Immature natural killer cell (primary cell): ENCODE measurements around the gene SEC31A. TPM values are rescaled to one million over a fixed set of nuclear protein-coding genes. Genes with fewer than 3 reads are reported as not detected.

ENCODE experiments used
- DNase-seq, 3 donors: peaks; one replicate each; pipeline ENCODE4 v3.0.0; 2022; ENCODE audit warnings: mixed read lengths in 1 of 3
- H3K27ac Mint-ChIP-seq, 6 donors: one replicate each; pipeline ENCODE4 v1.8.0; 2020; ENCODE audit warnings: mixed read lengths in 6 of 6, mild to moderate bottlenecking in 5 of 6, inconsistent platforms in 4 of 6, moderate library complexity in 3 of 6
- H3K27me3 Mint-ChIP-seq, 3 donors: one replicate each; pipeline ENCODE4 v1.8.0; 2020 to 2021; ENCODE audit warnings: low read depth in 3 of 3, mild to moderate bottlenecking in 3 of 3, mixed read lengths in 3 of 3, moderate library complexity in 3 of 3, inconsistent platforms in 1 of 3
- H3K36me3 Mint-ChIP-seq, 3 donors: one replicate each; pipeline ENCODE4 v1.8.0; 2020; ENCODE audit warnings: mixed read lengths in 3 of 3, inconsistent platforms in 2 of 3, mild to moderate bottlenecking in 2 of 3
- H3K4me1 Mint-ChIP-seq, 2 donors: one replicate each; pipeline ENCODE4 v1.8.0; 2020; ENCODE audit warnings: inconsistent platforms in 2 of 2, mild to moderate bottlenecking in 2 of 2, mixed read lengths in 2 of 2, moderate library complexity in 1 of 2
- H3K4me3 Mint-ChIP-seq, 5 donors: one replicate each; pipeline ENCODE4 v1.8.0; 2020; ENCODE audit warnings: mild to moderate bottlenecking in 5 of 5, mixed read lengths in 5 of 5, inconsistent platforms in 3 of 5, moderate library complexity in 3 of 5
- H3K9me3 Mint-ChIP-seq, 6 donors: one replicate each; pipeline ENCODE4 v1.8.0; 2020; ENCODE audit warnings: mild to moderate bottlenecking in 6 of 6, mixed read lengths in 6 of 6, inconsistent platforms in 4 of 6, moderate library complexity in 3 of 6
- polyA plus RNA-seq, 3 donors: library from polyadenylated mRNA; unstranded; fragments of 300-500 nt; fragmentation: Illumina TruSeq; gene quantifications; one replicate each; pipeline ENCODE4 v1.2.3, GENCODE V29; 2021

Gene SEC31A
- polyA plus RNA-seq, 3 donors from 2014 or later: 109 to 150 (median 147) TPM

GRCh38 chr4:82789025-82789776, 101.8 kb downstream of the SEC31A start:
- Mint-ChIP-seq H3K9me3 (no peaks in the 10 kb centered on the region), H3K27me3 (peaks cover 0 to 2% (median 0%) of the 10 kb centered on the region in 3 donors), H3K27ac (no peak overlapping the region), H3K4me3 (no peak overlapping the region), H3K36me3 (no peaks in the 10 kb centered on the region), H3K4me1 (peaks cover 0 to 2% of the 10 kb centered on the region in 2 donors)
- DNase-seq: no peak

- no peak overlapping the region for H3K4me3 Mint-ChIP-seq
- H3K27ac Mint-ChIP-seq: no peak overlapping the region
- H3K9me3 Mint-ChIP-seq: no peaks in the 10 kb centered on the region
- no peaks in the 10 kb centered on the region for H3K36me3 Mint-ChIP-seq
- peaks cover 0 to 2% of the 10 kb centered on the region in 2 donors for H3K4me1 Mint-ChIP-seq
- no peak for DNase-seq
- peaks cover 0 to 2% (median 0%) of the 10 kb centered on the region in 3 donors for H3K27me3 Mint-ChIP-seq
These were observed 103.6 kb downstream of the SEC31A start for GRCh38 chr4:82787342-82787741.

- no peaks in the 10 kb centered on the region for H3K9me3 Mint-ChIP-seq
- DNase-seq: no peak
- H3K27me3 Mint-ChIP-seq: peaks cover 0 to 2% (median 0%) of the 10 kb centered on the region in 3 donors
- no peak overlapping the region for H3K4me3 Mint-ChIP-seq
- H3K4me1 Mint-ChIP-seq: peaks cover 0 to 2% of the 10 kb centered on the region in 2 donors
- H3K36me3 Mint-ChIP-seq: no peaks in the 10 kb centered on the region
- no peak overlapping the region for H3K27ac Mint-ChIP-seq
These were observed 104.1 kb downstream of the SEC31A start for GRCh38 chr4:82786828-82787227.

GRCh38 chr4:82785611-82786400, 105.1 kb downstream of the SEC31A start:
- DNase-seq: no peak
- H3K27ac Mint-ChIP-seq: no peak overlapping the region
- H3K4me3 Mint-ChIP-seq: no peak overlapping the region
- peaks cover 0 to under 1% of the 10 kb centered on the region in 2 donors for H3K4me1 Mint-ChIP-seq
- H3K36me3 Mint-ChIP-seq: no peaks in the 10 kb centered on the region
- peaks cover 0 to 2% (median 0%) of the 10 kb centered on the region in 3 donors for H3K27me3 Mint-ChIP-seq
- H3K9me3 Mint-ChIP-seq: no peaks in the 10 kb centered on the region

GRCh38 chr4:82784681-82785610, 106.0 kb downstream of the SEC31A start:
- Mint-ChIP-seq H3K36me3 (no peaks in the 10 kb centered on the region), H3K4me3 (no peak overlapping the region), H3K27ac (no peak overlapping the region), H3K9me3 (no peaks in the 10 kb centered on the region), H3K4me1 (peaks cover 0 to 5% of the 10 kb centered on the region in 2 donors), H3K27me3 (peaks cover 0 to 2% (median 0%) of the 10 kb centered on the region in 3 donors)
- no peak for DNase-seq

GRCh38 chr4:82782626-82783345, 108.2 kb downstream of the SEC31A start:
- Mint-ChIP-seq H3K4me1 (peaks cover 0 to 5% of the 10 kb centered on the region in 2 donors), H3K36me3 (no peaks in the 10 kb centered on the region), H3K27ac (no peak overlapping the region)

GRCh38 chr4:82780752-82781231, 110.2 kb downstream of the SEC31A start:
- peaks cover 0 to 2% (median 0%) of the 10 kb centered on the region in 3 donors for H3K36me3 Mint-ChIP-seq
- no peaks in the 10 kb centered on the region for H3K9me3 Mint-ChIP-seq
- H3K4me1 Mint-ChIP-seq: peaks cover 0 to 5% of the 10 kb centered on the region in 2 donors
- H3K27me3 Mint-ChIP-seq: no peaks in the 10 kb centered on the region
- no peak overlapping the region for H3K4me3 Mint-ChIP-seq
- no peak for DNase-seq
- no peak overlapping the region for H3K27ac Mint-ChIP-seq

More at GRCh38 chr4:82782626-82783345, 108.2 kb downstream of the SEC31A start:
- H3K27me3 Mint-ChIP-seq: no peaks in the 10 kb centered on the region
- no peaks in the 10 kb centered on the region for H3K9me3 Mint-ChIP-seq
- H3K4me3 Mint-ChIP-seq: no peak overlapping the region
- DNase-seq: no peak

GRCh38 chr4:82780170-82780751, 110.7 kb downstream of the SEC31A start:
- Mint-ChIP-seq H3K4me3 (no peak overlapping the region), H3K27ac (peak overlapping the region in 1 of 6 donors; percentile 30), H3K27me3 (peaks cover 0 to under 1% (median 0%) of the 10 kb centered on the region in 3 donors), H3K36me3 (peaks cover 0 to 4% (median 0%) of the 10 kb centered on the region in 3 donors), H3K9me3 (no peaks in the 10 kb centered on the region), H3K4me1 (peaks cover 0 to 6% of the 10 kb centered on the region in 2 donors)
- no peak for DNase-seq

- H3K27ac Mint-ChIP-seq: no peak overlapping the region
- peak overlapping the region in 1 of 5 donors; percentile 33 for H3K4me3 Mint-ChIP-seq
- peaks cover 0 to 4% (median 0%) of the 10 kb centered on the region in 3 donors for H3K27me3 Mint-ChIP-seq
- H3K9me3 Mint-ChIP-seq: no peaks in the 10 kb centered on the region
- H3K36me3 Mint-ChIP-seq: peaks cover 0 to 6% (median 0%) of the 10 kb centered on the region in 3 donors
- peaks cover 0 to 9% of the 10 kb centered on the region in 2 donors for H3K4me1 Mint-ChIP-seq
- DNase-seq: no peak
These were observed 111.9 kb downstream of the SEC31A start for GRCh38 chr4:82779032-82779431.

- no peak for DNase-seq
- Mint-ChIP-seq H3K27me3 (peaks cover 0 to 4% (median 0%) of the 10 kb centered on the region in 3 donors), H3K9me3 (no peaks in the 10 kb centered on the region), H3K36me3 (peaks cover 0 to 6% (median 0%) of the 10 kb centered on the region in 3 donors), H3K27ac (peak overlapping the region in 1 of 6 donors; percentile 35), H3K4me1 (peaks cover 0 to 10% of the 10 kb centered on the region in 2 donors), H3K4me3 (no peak overlapping the region)
These were observed 113.0 kb downstream of the SEC31A start for GRCh38 chr4:82777857-82778525.

GRCh38 chr4:82776925-82777542, 113.9 kb downstream of the SEC31A start:
- Mint-ChIP-seq H3K9me3 (no peaks in the 10 kb centered on the region), H3K27me3 (peaks cover 0 to 4% (median 0%) of the 10 kb centered on the region in 3 donors), H3K36me3 (peaks cover 0 to 6% (median 0%) of the 10 kb centered on the region in 3 donors), H3K4me3 (no peak overlapping the region), H3K27ac (no peak overlapping the region), H3K4me1 (peaks cover 0 to 10% of the 10 kb centered on the region in 2 donors)
- no peak for DNase-seq
